GM19452 (cell line): ENCODE results near the gene MAGI3.
A peak's percentile ranks its signal among the peaks of the same experiment; 100 is the strongest.

ENCODE experiments used
- ATAC-seq: cut with Tn5 transposase; IDR thresholded peaks from one replicate; pipeline ENCODE4 v1.9.1; 2021; ENCODE audit not compliant: unreplicated experiment

MAGI3 gene

DNA sequence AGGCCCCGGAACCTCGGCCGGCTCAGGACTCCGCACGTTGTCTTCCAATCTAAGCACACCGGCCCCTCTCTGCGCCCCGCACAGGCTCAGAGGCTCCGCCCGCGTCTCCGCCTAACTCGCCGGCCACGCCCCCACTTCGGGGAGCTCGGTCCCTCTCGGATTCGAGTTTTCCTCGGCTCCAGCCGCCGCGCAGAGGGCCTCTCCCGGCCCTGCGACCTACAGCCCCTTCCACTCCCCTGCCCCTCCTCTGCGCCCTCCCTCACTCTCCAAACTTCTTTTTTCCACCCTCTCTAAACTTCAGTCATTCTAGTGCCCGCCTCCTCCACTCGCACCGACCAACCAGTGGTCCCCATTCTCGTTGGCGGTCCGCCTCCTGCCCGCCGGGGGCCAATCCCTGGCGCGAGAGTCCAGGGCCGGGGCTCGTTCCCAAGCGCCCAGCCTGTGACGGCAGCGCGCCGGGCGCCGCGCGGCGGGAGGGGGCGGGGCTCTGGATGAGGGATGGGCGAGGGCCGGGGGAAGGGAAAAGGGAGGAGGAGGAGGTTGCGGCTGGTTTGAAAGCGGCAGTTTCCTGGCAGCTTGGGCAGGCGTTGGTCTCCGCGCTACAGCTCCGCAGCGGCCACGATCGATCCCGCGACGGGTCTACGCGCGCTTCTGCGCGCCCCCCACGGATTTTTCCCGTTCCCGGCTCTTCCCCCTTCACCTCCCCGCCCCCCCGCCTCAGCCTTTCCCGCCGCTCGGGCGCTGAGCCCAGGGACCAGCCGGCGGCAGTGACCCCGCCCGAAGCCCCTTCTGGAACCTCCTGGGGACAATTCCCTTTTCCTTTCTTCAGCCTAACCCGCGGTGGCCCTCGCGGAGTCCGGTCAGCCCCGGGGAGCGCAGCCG lies at the start of gene MAGI3:
MAGI3 (plus strand) TSS at position 563 of the 882 bp plus-strand sequence. CDS start 519 bp downstream, outside the sequence.
- peak; percentile 99 for ATAC-seq

DNA sequence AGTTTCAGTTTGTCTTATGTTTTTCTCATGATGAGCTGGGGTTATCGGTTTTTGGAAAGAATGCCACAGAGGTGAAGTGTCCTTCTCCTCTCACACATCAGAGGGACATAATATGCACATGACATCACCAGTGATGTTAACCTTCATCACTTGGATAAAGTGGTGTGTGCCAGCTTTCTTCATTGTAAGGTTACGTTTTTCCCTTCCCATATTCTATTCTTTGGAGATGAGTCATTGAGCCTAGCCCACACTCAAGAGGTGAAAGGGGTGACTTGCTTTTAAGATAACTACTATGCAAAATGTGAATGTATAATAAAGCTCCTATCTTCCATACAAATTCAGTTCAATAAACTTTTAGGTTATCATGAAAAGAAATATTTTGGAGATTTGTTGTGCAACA lies 36.7 kb upstream of the MAGI3 start:
- ATAC-seq, result no peak

GRCh38 chr1:113363935-113364334 lies 26.4 kb upstream of the MAGI3 start:
- no peak for ATAC-seq

DNA sequence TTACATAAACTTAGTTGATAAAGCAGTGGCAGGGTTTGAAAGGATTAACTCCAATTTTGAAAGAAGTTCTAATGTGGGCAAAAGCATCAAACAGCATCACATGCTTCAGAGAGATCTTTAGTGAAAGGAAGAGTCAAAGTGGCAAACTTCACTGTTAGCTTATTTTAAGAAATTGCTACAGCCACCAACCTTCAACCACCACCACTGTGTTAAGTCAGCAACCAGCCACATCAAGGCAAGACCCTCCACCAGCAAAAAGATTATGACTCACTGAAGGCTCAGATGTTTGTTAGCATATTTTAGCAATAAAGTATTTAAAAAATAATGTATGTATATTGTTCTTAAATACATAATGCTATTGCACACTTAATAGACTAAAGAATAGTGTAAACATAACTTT lies 21.3 kb upstream of the MAGI3 start:
- no peak for ATAC-seq

DNA sequence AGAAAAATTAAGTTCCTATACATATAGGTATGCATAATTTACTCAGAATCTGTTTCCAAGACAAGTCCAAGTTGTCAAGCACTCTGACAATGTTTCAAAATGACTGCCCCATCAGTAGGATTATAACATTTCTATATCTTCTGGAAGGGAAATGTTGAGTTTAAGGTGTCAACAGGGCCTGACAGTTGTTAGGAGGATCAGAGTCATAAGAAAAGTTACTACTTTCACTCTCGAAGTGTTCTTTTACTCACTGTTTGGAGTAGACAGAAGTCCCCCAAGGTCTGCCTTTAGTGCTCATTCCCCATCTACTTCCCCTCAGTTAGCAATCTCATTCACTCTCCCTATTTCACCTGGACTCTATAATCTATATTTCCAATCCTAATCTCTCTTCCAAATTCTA lies 20.6 kb upstream of the MAGI3 start:
- ATAC-seq, result no peak

DNA sequence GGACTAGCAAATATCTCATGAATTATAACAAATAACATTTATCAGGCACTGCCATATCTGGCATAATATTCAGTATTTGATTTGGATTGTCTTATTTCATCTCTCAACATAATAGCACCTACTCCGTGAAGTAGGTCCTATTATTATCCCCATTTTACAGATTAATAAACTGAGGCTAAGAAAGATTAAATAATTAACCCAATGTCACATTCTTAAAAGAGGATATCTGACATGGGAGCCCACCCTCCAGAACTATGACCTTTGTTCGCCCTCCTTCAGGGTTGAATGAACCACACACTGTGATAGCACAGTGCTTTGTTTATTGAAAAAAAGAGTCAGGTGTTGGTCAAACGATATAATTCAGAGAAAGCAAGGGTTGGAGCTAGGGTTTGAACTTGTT lies 19.4 kb upstream of the MAGI3 start:
- no peak for ATAC-seq

GRCh38 chr1:113372546-113372945 lies 17.8 kb upstream of the MAGI3 start:
- ATAC-seq, result no peak

GRCh38 chr1:113373644-113374043 lies 16.7 kb upstream of the MAGI3 start:
- no peak for ATAC-seq

DNA sequence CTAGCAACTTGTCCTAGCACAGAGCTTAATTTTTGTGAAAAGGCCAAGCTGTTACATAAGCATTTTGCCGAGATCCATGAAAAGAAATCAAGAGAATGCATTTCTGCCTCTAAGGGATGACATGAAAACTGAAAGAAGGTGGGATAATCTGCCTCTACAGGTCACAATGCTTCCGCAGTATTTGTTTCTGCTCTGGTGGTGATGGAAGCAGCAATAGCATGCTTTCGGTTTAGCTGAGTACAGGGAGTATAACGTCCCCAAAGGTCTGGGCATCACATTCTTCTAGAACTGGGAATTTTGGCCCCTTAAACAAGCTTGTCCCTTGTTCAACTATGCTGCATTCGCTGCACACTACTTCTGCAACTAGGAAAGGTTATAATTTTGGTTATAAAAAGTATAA lies 14.4 kb upstream of the MAGI3 start:
- ATAC-seq, result no peak

GRCh38 chr1:113380075-113380474 lies 10.2 kb upstream of the MAGI3 start:
- no peak for ATAC-seq

DNA sequence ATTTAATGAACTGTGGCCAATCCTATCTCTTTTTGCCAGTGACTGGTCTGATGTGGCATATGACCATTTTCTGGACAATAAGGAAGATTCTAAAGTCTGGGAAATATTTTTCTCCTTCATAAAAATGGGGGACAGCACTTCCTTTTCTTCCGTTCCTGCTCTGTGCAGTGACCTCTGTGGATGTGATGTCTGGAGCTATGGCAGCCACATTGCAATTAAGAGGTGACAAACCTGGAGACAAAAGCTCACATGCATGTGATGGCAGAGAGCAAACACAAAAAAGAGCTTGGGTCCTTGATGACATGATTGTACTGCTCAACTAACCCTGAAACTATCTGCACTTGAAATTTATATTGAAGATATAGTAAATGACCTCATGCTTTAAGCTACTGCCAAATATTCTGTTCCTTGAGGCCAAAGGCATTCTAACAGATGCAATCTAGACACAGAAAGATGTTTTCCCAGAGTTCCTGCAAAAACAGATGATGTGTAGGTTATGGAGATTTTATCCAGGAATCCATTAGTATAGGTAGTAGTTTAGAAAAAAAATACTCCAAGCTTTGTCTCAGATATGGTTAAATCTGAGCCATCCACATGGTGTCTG lies 2.2 kb upstream of the MAGI3 start:
- ATAC-seq, result no peak

GRCh38 chr1:113388621-113389358 lies 1.5 kb upstream of the MAGI3 start:
- ATAC-seq, result no peak

DNA sequence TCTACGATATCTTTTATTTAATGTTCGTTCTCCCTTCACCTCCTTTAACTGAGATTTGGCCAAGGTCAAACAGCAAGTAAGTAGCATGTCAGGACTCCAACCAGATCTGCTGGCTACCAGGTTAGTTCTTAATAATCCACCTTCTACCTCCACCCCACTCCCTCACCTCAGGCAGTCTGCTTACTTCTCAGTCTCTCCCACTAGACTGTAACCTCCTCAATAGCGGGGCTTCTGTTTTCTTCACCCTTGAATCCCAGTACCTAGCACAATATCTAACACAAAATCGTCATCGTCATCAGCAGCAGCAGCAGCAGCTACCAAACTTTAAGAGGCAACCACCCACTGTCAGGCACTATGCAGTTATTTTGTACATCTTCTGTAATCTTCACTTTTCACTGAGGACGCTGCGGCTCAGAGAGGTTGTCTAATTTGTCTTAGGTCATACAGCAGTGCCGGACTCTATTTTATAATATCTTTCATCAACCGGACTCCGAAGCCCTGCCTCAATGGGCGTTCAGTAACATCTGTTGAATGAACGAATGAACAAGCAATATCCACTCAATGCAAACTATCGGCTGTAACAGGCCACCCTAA lies 859 bp upstream of the MAGI3 start:
- no peak for ATAC-seq

GRCh38 chr1:113390871-113391648 lies 745 bp downstream of the MAGI3 start:
- no peak for ATAC-seq

- no peak for ATAC-seq
These were observed 1.4 kb downstream of the MAGI3 start for GRCh38 chr1:113391649-113392271.

DNA sequence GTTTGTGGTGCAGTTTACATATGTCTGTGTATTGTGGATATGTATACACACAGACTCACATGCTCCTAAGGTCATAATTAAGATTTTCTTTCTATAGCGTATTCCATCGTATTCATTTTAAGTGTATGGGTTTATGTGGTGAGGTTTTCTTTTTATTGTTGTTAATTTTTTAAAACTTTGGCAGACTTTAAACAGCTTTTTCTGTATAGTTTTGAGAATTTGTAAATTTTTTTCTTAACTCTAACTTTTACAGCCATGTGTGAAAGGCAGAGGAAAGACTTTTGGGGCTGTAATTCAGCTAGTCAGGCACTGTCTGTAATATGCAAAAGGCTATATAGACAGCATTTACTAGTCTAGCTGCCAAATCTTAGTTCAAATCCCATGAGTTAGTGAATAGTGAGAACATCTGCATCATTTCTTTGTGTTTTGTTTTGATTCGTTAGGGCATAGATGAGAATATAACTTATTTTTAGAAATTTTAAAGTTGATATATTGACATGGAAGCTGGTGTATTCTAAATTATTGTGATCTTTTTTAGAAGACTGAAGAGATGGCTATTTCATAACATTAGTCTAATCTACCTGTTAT lies 2.3 kb downstream of the MAGI3 start:
- no peak for ATAC-seq

GRCh38 chr1:113394043-113394862 lies 3.9 kb downstream of the MAGI3 start:
- ATAC-seq, result no peak

DNA sequence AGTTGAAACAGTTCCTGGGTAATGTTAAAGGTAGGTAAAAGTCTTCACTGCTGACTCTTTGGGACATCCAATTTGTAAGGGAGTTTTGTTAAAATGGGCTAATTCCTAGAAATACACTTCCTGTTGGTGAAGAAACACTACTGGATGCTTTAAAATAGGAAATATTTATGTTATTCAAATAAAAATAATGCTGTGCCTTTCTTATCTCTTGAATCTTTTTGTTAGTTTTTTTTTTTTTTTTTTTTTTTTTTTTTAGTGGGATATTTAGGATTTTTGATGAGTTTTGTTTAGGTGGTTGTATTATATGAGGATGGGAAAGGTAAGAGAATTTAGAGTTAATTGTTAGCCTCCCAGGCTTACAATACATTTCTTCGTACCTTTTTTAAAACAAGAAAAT lies 4.5 kb downstream of the MAGI3 start:
- ATAC-seq, result no peak

GRCh38 chr1:113396102-113396501 lies 5.8 kb downstream of the MAGI3 start:
- ATAC-seq, result no peak
